ENCODE data around the gene GAB1. TPM values are rescaled to one million over a fixed set of nuclear protein-coding genes. Genes with fewer than 3 reads are reported as not detected.

The GAB1 gene
- total and polyA plus RNA-seq, 2 of the 13 experiments (the other 11 are each of a cell fraction or from before 2014, with no cell fraction given): 8.7 to 14.7 TPM

GRCh38 chr4:143353797-143354196 is 17.1 kb downstream of the GAB1 start:
- DNase-seq (ENCODE audit: low spot score) (no peak), ATAC-seq (no peak), FAIRE-seq (peak; percentile 4)
- ChIA-PET CTCF (ENCODE audit: low intra/inter-chr PET ratio, low total read pairs) (no interaction called here), POLR2A (interaction anchor here (1.0 kb wide), 1 partner anchor 10 kb away, joined by 3 read pairs; no protein-coding TSS in a partner anchor)
- intact Hi-C loops (cut with micrococcal nuclease; ENCODE audit: unreplicated experiment) (no loop called here), in situ Hi-C loops (cut with HindIII; ENCODE audit: extremely low pct_ligation_motif_present, low pct_unique_long_range_greater_than_20kb) (no loop called here)
- Histone ChIP-seq H2AFZ (ENCODE audit: low read length) (no peak overlapping the region), H3K36me3 (replicated peaks in 1 of 2; ENCODE audit: control insufficient read depth in 1 of 2, insufficient read depth in 2 of 2, low read length in 2 of 2) (no peaks in the 10 kb centered on the region), H3K4me3 (replicated peaks in 1 of 3; ENCODE audit: insufficient read depth in 1 of 3, low read depth in 2 of 3, low read length in 3 of 3) (no peak overlapping the region), H3K9me3 (ENCODE audit: low read length) (no peaks in the 10 kb centered on the region), H3K4me1 (ENCODE audit: insufficient read depth, low read length) (peaks cover 6% of the 10 kb centered on the region), H3K79me2 (ENCODE audit: insufficient read depth, low read length) (peaks cover 36% of the 10 kb centered on the region), H3K4me2 (ENCODE audit: low read depth, low read length) (no peak overlapping the region), H4K20me1 (ENCODE audit: insufficient read depth, low read length) (no peaks in the 10 kb centered on the region), H3K27ac (ENCODE audit: extremely low read length, insufficient read depth, low read length) (no peak overlapping the region), H3K27me3 (ENCODE audit: control insufficient read depth in 1 of 2, insufficient read depth in 2 of 2, low read length in 2 of 2) (no peaks in the 10 kb centered on the region), H3K9ac (ENCODE audit: insufficient read depth, low read depth, low read length) (no peak overlapping the region)
- no TSS peak for BruUV-seq (replicated peaks)
- WGBS (ENCODE audit: low lambda C conversion rate): 90% methylated on average over 2 of the region's 2 CpGs
- no peak for TF ChIP-seq CEBPG (CRISPR knock-in tag; IDR thresholded peaks at IDR 0.05)
- TF ChIP-seq, protein P1, sequence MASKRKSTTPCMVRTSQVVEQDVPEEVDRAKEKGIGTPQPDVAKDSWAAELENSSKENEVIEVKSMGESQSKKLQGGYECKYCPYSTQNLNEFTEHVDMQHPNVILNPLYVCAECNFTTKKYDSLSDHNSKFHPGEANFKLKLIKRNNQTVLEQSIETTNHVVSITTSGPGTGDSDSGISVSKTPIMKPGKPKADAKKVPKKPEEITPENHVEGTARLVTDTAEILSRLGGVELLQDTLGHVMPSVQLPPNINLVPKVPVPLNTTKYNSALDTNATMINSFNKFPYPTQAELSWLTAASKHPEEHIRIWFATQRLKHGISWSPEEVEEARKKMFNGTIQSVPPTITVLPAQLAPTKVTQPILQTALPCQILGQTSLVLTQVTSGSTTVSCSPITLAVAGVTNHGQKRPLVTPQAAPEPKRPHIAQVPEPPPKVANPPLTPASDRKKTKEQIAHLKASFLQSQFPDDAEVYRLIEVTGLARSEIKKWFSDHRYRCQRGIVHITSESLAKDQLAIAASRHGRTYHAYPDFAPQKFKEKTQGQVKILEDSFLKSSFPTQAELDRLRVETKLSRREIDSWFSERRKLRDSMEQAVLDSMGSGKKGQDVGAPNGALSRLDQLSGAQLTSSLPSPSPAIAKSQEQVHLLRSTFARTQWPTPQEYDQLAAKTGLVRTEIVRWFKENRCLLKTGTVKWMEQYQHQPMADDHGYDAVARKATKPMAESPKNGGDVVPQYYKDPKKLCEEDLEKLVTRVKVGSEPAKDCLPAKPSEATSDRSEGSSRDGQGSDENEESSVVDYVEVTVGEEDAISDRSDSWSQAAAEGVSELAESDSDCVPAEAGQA (IDR thresholded peaks at IDR 0.05; ENCODE audit: low read depth): no peak
- TF ChIP-seq, protein P1 (CRISPR knock-in tag; IDR thresholded peaks at IDR 0.05; ENCODE audit: borderline replicate concordance): no peak
- TF ChIP-seq, protein P2, sequence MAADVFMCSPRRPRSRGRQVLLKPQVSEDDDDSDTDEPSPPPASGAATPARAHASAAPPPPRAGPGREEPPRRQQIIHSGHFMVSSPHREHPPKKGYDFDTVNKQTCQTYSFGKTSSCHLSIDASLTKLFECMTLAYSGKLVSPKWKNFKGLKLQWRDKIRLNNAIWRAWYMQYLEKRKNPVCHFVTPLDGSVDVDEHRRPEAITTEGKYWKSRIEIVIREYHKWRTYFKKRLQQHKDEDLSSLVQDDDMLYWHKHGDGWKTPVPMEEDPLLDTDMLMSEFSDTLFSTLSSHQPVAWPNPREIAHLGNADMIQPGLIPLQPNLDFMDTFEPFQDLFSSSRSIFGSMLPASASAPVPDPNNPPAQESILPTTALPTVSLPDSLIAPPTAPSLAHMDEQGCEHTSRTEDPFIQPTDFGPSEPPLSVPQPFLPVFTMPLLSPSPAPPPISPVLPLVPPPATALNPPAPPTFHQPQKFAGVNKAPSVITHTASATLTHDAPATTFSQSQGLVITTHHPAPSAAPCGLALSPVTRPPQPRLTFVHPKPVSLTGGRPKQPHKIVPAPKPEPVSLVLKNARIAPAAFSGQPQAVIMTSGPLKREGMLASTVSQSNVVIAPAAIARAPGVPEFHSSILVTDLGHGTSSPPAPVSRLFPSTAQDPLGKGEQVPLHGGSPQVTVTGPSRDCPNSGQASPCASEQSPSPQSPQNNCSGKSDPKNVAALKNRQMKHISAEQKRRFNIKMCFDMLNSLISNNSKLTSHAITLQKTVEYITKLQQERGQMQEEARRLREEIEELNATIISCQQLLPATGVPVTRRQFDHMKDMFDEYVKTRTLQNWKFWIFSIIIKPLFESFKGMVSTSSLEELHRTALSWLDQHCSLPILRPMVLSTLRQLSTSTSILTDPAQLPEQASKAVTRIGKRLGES (CRISPR knock-in tag; IDR thresholded peaks at IDR 0.05; ENCODE audit: borderline replicate concordance): no peak
- TF ChIP-seq, protein P3, sequence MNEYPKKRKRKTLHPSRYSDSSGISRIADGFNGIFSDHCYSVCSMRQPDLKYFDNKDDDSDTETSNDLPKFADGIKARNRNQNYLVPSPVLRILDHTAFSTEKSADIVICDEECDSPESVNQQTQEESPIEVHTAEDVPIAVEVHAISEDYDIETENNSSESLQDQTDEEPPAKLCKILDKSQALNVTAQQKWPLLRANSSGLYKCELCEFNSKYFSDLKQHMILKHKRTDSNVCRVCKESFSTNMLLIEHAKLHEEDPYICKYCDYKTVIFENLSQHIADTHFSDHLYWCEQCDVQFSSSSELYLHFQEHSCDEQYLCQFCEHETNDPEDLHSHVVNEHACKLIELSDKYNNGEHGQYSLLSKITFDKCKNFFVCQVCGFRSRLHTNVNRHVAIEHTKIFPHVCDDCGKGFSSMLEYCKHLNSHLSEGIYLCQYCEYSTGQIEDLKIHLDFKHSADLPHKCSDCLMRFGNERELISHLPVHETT (CRISPR knock-in tag; conservative IDR thresholded peaks at IDR 0.05): no peak
- TF ChIP-seq, protein P4, sequence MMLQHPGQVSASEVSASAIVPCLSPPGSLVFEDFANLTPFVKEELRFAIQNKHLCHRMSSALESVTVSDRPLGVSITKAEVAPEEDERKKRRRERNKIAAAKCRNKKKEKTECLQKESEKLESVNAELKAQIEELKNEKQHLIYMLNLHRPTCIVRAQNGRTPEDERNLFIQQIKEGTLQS (CRISPR knock-in tag; IDR thresholded peaks at IDR 0.05): no peak
- no peak for TF ChIP-seq HMG20B (CRISPR knock-in tag; conservative IDR thresholded peaks at IDR 0.05)
- no peak for TF ChIP-seq RFX3 (CRISPR knock-in tag; IDR thresholded peaks at IDR 0.05)
- no peak for TF ChIP-seq DBP (CRISPR knock-in tag; IDR thresholded peaks at IDR 0.05; ENCODE audit: not compliant biosample characterization)
- no peak for TF ChIP-seq CHD4 (IDR thresholded peaks at IDR 0.05; ENCODE audit: borderline replicate concordance, low read length)
- no peak for TF ChIP-seq HMG20A (CRISPR knock-in tag; IDR thresholded peaks at IDR 0.05; ENCODE audit: borderline replicate concordance)
